HG03097 (cell line): Measurements from ENCODE around the gene TUBB2B.
"Not testable (repeated sequence)": the region's sequence is repeated elsewhere in the genome, so short reads cannot be mapped to it uniquely, and the experiment has no call there.

ENCODE experiments used
- ATAC-seq: cut with Tn5 transposase; IDR thresholded peaks from one replicate; pipeline ENCODE4 v1.9.1; 2021; ENCODE audit not compliant: unreplicated experiment, low FRiP score

Gene TUBB2B

GRCh38 chr6:3258720-3259490 lies 31.5 kb upstream of the TUBB2B start, which contains the start of gene PSMG4:
PSMG4 (plus strand) TSS chr6:3258947; CDS start chr6:3259023, 76 bp downstream.
- peak; percentile 80 for ATAC-seq

- ATAC-seq, result no peak
Measured at GRCh38 chr6:3258201-3258600, 30.7 kb upstream of the TUBB2B start.

- no peak for ATAC-seq
Measured at GRCh38 chr6:3253597-3253961, 26.1 kb upstream of the TUBB2B start.

- no peak for ATAC-seq
Measured at GRCh38 chr6:3252861-3253596, 25.6 kb upstream of the TUBB2B start.

GRCh38 chr6:3252369-3252768 lies 24.9 kb upstream of the TUBB2B start:
- ATAC-seq, result no peak

- peak; percentile 57 for ATAC-seq
Measured at GRCh38 chr6:3251462-3252314, 24.2 kb upstream of the TUBB2B start.

- ATAC-seq, result no peak
Measured at GRCh38 chr6:3250231-3250675, 22.8 kb upstream of the TUBB2B start.

GRCh38 chr6:3249821-3250220 lies 22.4 kb upstream of the TUBB2B start:
- no peak for ATAC-seq

- ATAC-seq, result no peak
Measured at GRCh38 chr6:3247255-3248146, 20.0 kb upstream of the TUBB2B start.

- ATAC-seq, result no peak
Measured at GRCh38 chr6:3245216-3245615, 17.8 kb upstream of the TUBB2B start.

GRCh38 chr6:3244832-3245161 lies 17.3 kb upstream of the TUBB2B start:
- not testable (repeated sequence) for ATAC-seq

GRCh38 chr6:3244003-3244831 lies 16.8 kb upstream of the TUBB2B start:
- ATAC-seq, result no peak

- ATAC-seq, result no peak
Measured at GRCh38 chr6:3242768-3243167, 15.3 kb upstream of the TUBB2B start.

GRCh38 chr6:3241745-3242144 lies 14.3 kb upstream of the TUBB2B start:
- not testable (repeated sequence) for ATAC-seq

GRCh38 chr6:3240595-3240994 lies 13.1 kb upstream of the TUBB2B start:
- no peak for ATAC-seq

GRCh38 chr6:3239110-3239830 lies 11.8 kb upstream of the TUBB2B start:
- ATAC-seq, result no peak

- no peak for ATAC-seq
Measured at GRCh38 chr6:3237761-3238662, 10.6 kb upstream of the TUBB2B start.

- ATAC-seq, result no peak
Measured at GRCh38 chr6:3236005-3236404, 8.6 kb upstream of the TUBB2B start.
